Endothelial cell of umbilical vein (primary cell): ENCODE results near the gene SNX30. TPM values are rescaled to one million over a fixed set of nuclear protein-coding genes. Genes with fewer than 3 reads are reported as not detected.

Source experiments
- BruUV-seq: library from RNA; stranded (reverse); fragments of 400-500 nt; replicated peaks from 2 replicates; lab custom pipeline; 2021; lab: Mats Ljungman, UMichigan
- CTCF ChIA-PET: fragments of 300-600, 350-600 bp; sonication (Branson Sonifier 250); formaldehyde crosslinking; loops from one replicate; lab custom pipeline; 2021; ENCODE audit warnings: antibody characterized with exemption, inconsistent platforms; lab: Charles Lee
- POLR2A ChIA-PET: fragments of 300-600, 350-600 bp; sonication (Branson Sonifier 250); formaldehyde crosslinking; loops from one replicate; lab custom pipeline; 2021; ENCODE audit warnings: antibody characterized with exemption, inconsistent platforms; lab: Charles Lee
- DNase-seq: peaks from one replicate; pipeline ENCODE4 v3.0.0-alpha.2; 2011; ENCODE audit warnings: low read depth, low spot score
- FAIRE-seq: peaks from 2 replicates; lab custom pipeline; 2011; peaks lifted over from hg19 to GRCh38; lab: Jason Lieb, UNC
- H2AFZ ChIP-seq: 2 replicates; pipeline ENCODE4 v1.6.0; 2012; ENCODE audit warnings: low read depth, low read length, control low read depth, inconsistent platforms
- H3K27ac ChIP-seq: 2 replicates; pipeline ENCODE4 v1.5.1; 2011; ENCODE audit warnings: low read depth, mild to moderate bottlenecking, control low read depth, low read length, moderate library complexity; ENCODE audit not compliant: insufficient read depth
- H3K27me3 ChIP-seq, 2 experiments: 2 replicates each; pipeline versions ENCODE4 v1.6.0 to v1.6.1; 2011; ENCODE audit warnings: low read length in 2 of 2, mixed read lengths in 1 of 2; ENCODE audit not compliant: control insufficient read depth in 2 of 2, insufficient read depth in 2 of 2
- H3K36me3 ChIP-seq, 2 experiments: 2 replicates in 1 of 2; 3 replicates in 1 of 2; pipeline ENCODE4 v1.5.1; 2011; ENCODE audit warnings: low read length in 2 of 2, mild to moderate bottlenecking in 1 of 2, moderate library complexity in 1 of 2; ENCODE audit not compliant: control insufficient read depth in 2 of 2, insufficient read depth in 2 of 2; ENCODE audit errors: extremely low read depth in 1 of 2
- H3K4me1 ChIP-seq: 3 replicates; pipeline ENCODE4 v1.5.1; 2011; ENCODE audit warnings: mild to moderate bottlenecking, low read length; ENCODE audit not compliant: control insufficient read depth, insufficient read depth; ENCODE audit errors: extremely low read depth
- H3K4me2 ChIP-seq: 2 replicates; pipeline ENCODE4 v1.6.1; 2011; ENCODE audit warnings: low read length, control low read depth, mixed read lengths; ENCODE audit not compliant: insufficient read depth
- H3K4me3 ChIP-seq, 3 experiments: fragments of 200-600 bp in 1 of 3; sonication (generic), shearing (Covaris generic) in 1 of 3; replicated peaks in 1 of 3; 2 replicates each; pipeline ENCODE4 v1.5.1; 2011 to 2016; ENCODE audit warnings: control low read depth in 3 of 3, low read length in 3 of 3, mild to moderate bottlenecking in 2 of 3, inconsistent platforms in 1 of 3, low read depth in 1 of 3, moderate library complexity in 1 of 3; ENCODE audit not compliant: insufficient read depth in 1 of 3
- H3K79me2 ChIP-seq: 2 replicates; pipeline ENCODE4 v1.6.0; 2012; ENCODE audit warnings: low read length, inconsistent platforms; ENCODE audit not compliant: control insufficient read depth, insufficient read depth
- H3K9ac ChIP-seq: replicated peaks from 2 replicates; pipeline ENCODE3; 2011; ENCODE audit warnings: low read length, control low read depth; ENCODE audit not compliant: insufficient read depth; ENCODE audit errors: extremely low read depth
- H3K9me1 ChIP-seq: replicated peaks from 3 replicates; pipeline ENCODE4 v1.6.0; 2011; ENCODE audit warnings: mild to moderate bottlenecking, low read length; ENCODE audit not compliant: control insufficient read depth, insufficient read depth; ENCODE audit errors: extremely low read depth
- H3K9me3 ChIP-seq: replicated peaks from 2 replicates; pipeline ENCODE4 v1.5.1; 2012; ENCODE audit warnings: low read length, inconsistent platforms; ENCODE audit not compliant: control insufficient read depth, insufficient read depth
- H4K20me1 ChIP-seq: replicated peaks from 2 replicates; pipeline ENCODE3; 2011; ENCODE audit warnings: mild to moderate bottlenecking, low read length; ENCODE audit not compliant: control insufficient read depth, insufficient read depth; ENCODE audit errors: extremely low read depth
- CTCF ChIP-seq, 2 donors: IDR thresholded peaks; 1 replicate in 1 of 2; 2 replicates in 1 of 2; pipeline ENCODE4 v1.5.1; 2011; ENCODE audit warnings: low read length in 2 of 2, mild to moderate bottlenecking in 2 of 2, moderate library complexity in 2 of 2, control low read depth in 1 of 2, inconsistent platforms in 1 of 2, low read depth in 1 of 2; ENCODE audit not compliant: insufficient read depth in 1 of 2; ENCODE audit errors: extremely low read depth in 1 of 2
- EZH2 ChIP-seq: IDR thresholded peaks from 2 replicates; pipeline ENCODE4 v1.6.1; 2012; ENCODE audit warnings: borderline replicate concordance, low read depth, mild to moderate bottlenecking, moderate library complexity, low read length, inconsistent platforms; ENCODE audit not compliant: severe bottlenecking
- FOS ChIP-seq: IDR thresholded peaks from 2 replicates; pipeline ENCODE4 v1.6.1; 2011; ENCODE audit warnings: mild to moderate bottlenecking, low read length, moderate library complexity, borderline replicate concordance; ENCODE audit not compliant: insufficient read depth
- GATA2 ChIP-seq: IDR thresholded peaks from 2 replicates; pipeline ENCODE4 v1.7.0; 2011; ENCODE audit warnings: low read depth, mild to moderate bottlenecking, moderate library complexity, mixed read lengths, low read length; ENCODE audit not compliant: insufficient read length, insufficient read depth
- JUN ChIP-seq: IDR thresholded peaks from 2 replicates; pipeline ENCODE4 v1.6.1; 2011; ENCODE audit warnings: borderline replicate concordance, low read depth; ENCODE audit not compliant: insufficient read length, insufficient read depth
- MAX ChIP-seq: IDR thresholded peaks from 2 replicates; pipeline ENCODE4 v1.6.1; 2011; ENCODE audit not compliant: insufficient read depth, insufficient read length
- MYC ChIP-seq: IDR thresholded peaks from one replicate; pipeline ENCODE4 v1.6.1; 2011; ENCODE audit warnings: mild to moderate bottlenecking, low read depth, low read length
- POLR2A ChIP-seq: IDR thresholded peaks from 2 replicates; pipeline ENCODE4 v1.6.1; 2012; ENCODE audit warnings: low read depth, mild to moderate bottlenecking, control low read depth, low read length
- POLR2AphosphoS5 ChIP-seq: IDR thresholded peaks from 2 replicates; pipeline ENCODE4 v1.6.1; 2012; ENCODE audit warnings: low read depth, mild to moderate bottlenecking, control low read depth, low read length, moderate library complexity; ENCODE audit not compliant: insufficient read depth
- dilution Hi-C: fragments of 300-500 bp; cut with MboI; formaldehyde crosslinking; loops from one replicate; pipeline ENCODE4 v1.15.0; 2019; ENCODE audit warnings: low sequenced_read_pairs; ENCODE audit not compliant: extremely low pct_ligation_motif_present
- intact Hi-C: fragments of 100-400 bp; cut with micrococcal nuclease; formaldehyde crosslinking; loops from one replicate; pipeline ENCODE4 v1.10.0; 2022
- polyA plus RNA-seq, 4 experiments: library from polyadenylated mRNA; depleted of rRNA in 3 of 4; stranded (reverse) in 3 of 4; unstranded in 1 of 4; fragments of >200 nt; gene quantifications; 2 replicates each; pipeline versions ENCODE4 v1.2.1 to v1.2.3, GENCODE V29; 2011 to 2012; ENCODE audit warnings: missing spikeins in 1 of 4
- total RNA-seq: library from RNA; stranded (reverse); gene quantifications from 2 replicates; pipeline ENCODE4 v1.2.3, GENCODE V29; 2021

Gene SNX30
- total and polyA plus RNA-seq, 2 donors (not counting 3 experiments of a cell fraction or from before 2014, with no cell fraction given): 2.8 to 6.3 TPM

GRCh38 chr9:112789891-112790774, 39.6 kb downstream of the SNX30 start:
- H3K9ac ChIP-seq: no peak overlapping the region
- no peaks in the 10 kb centered on the region for H3K4me1 ChIP-seq
- ChIA-PET POLR2A (no interaction called here), CTCF (interaction anchor here (1.0 to 1.9 kb wide), 2 partner anchors 30 to 113 kb away, joined by 3 to 4 read pairs; no protein-coding TSS in a partner anchor)
- no peaks in the 10 kb centered on the region for H3K9me1 ChIP-seq
- H3K79me2 ChIP-seq: no peaks in the 10 kb centered on the region
- no peak overlapping the region for H3K27ac ChIP-seq
- intact Hi-C loops: loop anchor here (5.0 to 10.0 kb wide), 3 partner anchors 73 to 703 kb away; partner anchors contain the start of gene INIP
- no peak overlapping the region for H3K4me2 ChIP-seq
- no TSS peak for BruUV-seq
- H3K9me3 ChIP-seq: no peaks in the 10 kb centered on the region
- no peaks in the 10 kb centered on the region for H3K27me3 ChIP-seq
- H3K4me3 ChIP-seq: no peak overlapping the region
- no peaks in the 10 kb centered on the region for H4K20me1 ChIP-seq
- H2AFZ ChIP-seq: no peak overlapping the region
- FAIRE-seq (no peak), DNase-seq (no peak)
- dilution Hi-C loops: no loop called here
- TF ChIP-seq JUN (no peak), CTCF (IDR thresholded peaks at IDR 0.05; ENCODE audit: extremely low read depth in 1 of 2, insufficient read depth in 1 of 2, low read depth in 1 of 2, low read length in 2 of 2) (no peak), FOS (no peak), GATA2 (no peak), POLR2AphosphoS5 (no peak), MAX (no peak), MYC (no peak), POLR2A (no peak), EZH2 (no peak)
- no peaks in the 10 kb centered on the region for H3K36me3 ChIP-seq
